Astrocyte of the spinal cord (primary cell): Measurements from ENCODE around the gene DCLK3.
A peak's percentile ranks its signal among the peaks of the same experiment; 100 is the strongest.

ENCODE experiments used
- DNase-seq: peaks from one replicate; pipeline ENCODE4 v3.0.0; 2011; ENCODE audit warnings: low read depth, low spot score
- H3K4me3 ChIP-seq: 2 replicates; pipeline ENCODE4 v1.5.1; 2011; ENCODE audit warnings: low read depth, mild to moderate bottlenecking, low read length, moderate library complexity
- in situ Hi-C: cut with HindIII; loops from 2 replicates; pipeline ENCODE4 v1.10.0; 2017; ENCODE audit warnings: low sequenced_read_pairs
- TF ChIP-seq, protein P1 (sequence below): IDR thresholded peaks from 2 replicates; pipeline ENCODE4 v1.5.1; 2012; ENCODE audit warnings: low read depth, mild to moderate bottlenecking, low read length, inconsistent platforms

The DCLK3 gene

DNA sequence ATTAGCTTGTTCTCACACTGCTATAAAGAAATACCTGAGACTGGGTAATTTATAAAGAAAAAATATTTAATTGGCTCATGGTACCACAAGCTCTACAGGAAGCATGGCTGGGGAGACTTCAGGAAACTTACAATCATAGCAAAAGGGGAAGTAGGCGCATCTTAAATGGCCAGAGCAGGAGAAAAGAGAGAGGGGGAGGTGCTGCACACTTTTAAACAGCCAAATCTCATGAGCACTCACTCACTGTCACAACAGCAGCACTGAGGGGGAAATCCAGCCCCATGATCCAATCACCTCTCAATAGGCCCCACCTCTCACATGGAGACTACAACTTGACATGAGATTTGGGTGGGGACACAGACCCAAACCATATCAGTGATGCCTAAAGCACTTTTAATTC lies 82.5 kb downstream of the DCLK3 start:
- no peak overlapping the region for H3K4me3 ChIP-seq
- TF ChIP-seq, protein P1, sequence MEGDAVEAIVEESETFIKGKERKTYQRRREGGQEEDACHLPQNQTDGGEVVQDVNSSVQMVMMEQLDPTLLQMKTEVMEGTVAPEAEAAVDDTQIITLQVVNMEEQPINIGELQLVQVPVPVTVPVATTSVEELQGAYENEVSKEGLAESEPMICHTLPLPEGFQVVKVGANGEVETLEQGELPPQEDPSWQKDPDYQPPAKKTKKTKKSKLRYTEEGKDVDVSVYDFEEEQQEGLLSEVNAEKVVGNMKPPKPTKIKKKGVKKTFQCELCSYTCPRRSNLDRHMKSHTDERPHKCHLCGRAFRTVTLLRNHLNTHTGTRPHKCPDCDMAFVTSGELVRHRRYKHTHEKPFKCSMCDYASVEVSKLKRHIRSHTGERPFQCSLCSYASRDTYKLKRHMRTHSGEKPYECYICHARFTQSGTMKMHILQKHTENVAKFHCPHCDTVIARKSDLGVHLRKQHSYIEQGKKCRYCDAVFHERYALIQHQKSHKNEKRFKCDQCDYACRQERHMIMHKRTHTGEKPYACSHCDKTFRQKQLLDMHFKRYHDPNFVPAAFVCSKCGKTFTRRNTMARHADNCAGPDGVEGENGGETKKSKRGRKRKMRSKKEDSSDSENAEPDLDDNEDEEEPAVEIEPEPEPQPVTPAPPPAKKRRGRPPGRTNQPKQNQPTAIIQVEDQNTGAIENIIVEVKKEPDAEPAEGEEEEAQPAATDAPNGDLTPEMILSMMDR = no peak
- no peak for DNase-seq
- in situ Hi-C loops = no loop called here

GRCh38 chr3:36680952-36681351 lies 83.4 kb downstream of the DCLK3 start:
- TF ChIP-seq, protein P1 = no peak
- in situ Hi-C loops = no loop called here

DNA sequence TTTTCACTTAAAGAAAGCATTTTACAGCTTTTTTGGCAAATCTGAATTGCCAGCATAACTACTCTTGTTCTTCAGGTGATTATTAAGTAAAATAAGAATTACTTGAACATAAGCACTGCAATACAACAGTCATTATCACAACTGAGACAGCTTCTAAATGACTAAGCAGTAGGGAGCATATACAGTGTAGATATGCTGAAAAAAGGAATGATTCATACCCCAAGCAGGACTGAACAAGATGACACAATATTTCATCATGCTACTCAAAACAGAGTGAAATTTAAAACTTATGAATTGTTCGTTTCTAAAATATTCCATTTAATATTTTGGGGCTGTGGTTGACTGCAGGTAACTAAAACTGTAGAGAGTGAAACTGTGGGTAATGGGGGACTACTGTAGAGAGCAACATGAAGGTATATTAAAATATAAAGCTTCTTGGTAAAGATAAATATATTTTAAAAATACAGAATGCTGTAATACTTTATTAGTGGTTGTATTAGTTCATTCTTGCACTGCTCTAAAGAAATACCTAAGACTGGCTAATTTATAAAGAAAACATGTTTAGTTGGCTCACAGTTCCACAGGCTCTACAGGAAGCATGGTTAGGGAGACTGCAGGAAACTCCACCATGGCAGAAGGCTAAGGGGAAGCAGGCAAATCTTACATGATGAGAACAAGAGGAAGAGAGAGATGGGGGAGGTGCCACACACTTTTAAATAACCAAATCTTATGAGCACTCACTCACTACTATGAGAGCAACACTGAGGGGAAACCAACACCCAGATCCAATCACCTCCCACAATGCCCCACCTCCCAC lies 84.8 kb downstream of the DCLK3 start:
- in situ Hi-C loops = no loop called here
- TF ChIP-seq, protein P1 = no peak

More at GRCh38 chr3:36680952-36681351, 83.4 kb downstream of the DCLK3 start:
- H3K4me3 ChIP-seq = no peak overlapping the region
- DNase-seq = no peak

DNA sequence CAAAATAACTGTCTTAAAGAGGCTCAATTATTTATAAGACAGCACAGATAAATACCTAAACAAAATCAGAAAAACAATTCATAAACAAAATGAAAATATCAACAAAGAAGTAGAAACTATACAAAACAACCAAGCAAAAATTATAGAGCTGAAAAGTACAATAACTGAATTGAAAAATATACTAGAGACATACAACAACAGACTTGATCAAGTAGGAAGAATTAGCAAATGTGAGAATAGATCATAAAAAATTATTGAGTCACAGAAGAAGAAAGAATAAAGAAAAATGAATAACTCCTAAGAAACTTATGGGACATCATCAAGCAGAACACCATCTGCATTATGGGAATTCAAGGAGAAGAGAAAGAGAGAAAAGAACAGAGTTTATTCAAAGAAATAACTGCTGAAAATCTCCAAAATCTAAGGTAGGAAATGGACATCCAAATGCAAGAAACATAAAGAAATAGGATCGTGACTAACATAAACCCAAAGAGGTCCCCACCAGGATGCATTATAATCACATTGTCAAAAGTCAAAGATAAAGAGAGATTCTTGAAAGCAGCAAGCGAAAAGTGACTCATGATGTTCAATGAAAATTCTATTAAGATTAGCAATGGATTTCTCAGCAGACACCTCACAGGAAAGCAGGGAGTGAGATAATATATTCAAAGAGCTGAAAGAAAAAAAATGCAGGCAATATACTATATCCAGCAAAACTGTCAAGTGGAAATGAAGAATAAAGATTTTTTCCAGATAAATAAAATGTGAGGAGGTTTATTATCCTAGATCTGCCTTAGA lies 85.9 kb downstream of the DCLK3 start:
- peak; percentile 62 for DNase-seq
- TF ChIP-seq, protein P1 = no peak
- in situ Hi-C loops = no loop called here
- H3K4me3 ChIP-seq = no peak overlapping the region

More for the DNA sequence above, 84.8 kb downstream of the DCLK3 start:
- DNase-seq = peak; percentile 87
- no peak overlapping the region for H3K4me3 ChIP-seq

DNA sequence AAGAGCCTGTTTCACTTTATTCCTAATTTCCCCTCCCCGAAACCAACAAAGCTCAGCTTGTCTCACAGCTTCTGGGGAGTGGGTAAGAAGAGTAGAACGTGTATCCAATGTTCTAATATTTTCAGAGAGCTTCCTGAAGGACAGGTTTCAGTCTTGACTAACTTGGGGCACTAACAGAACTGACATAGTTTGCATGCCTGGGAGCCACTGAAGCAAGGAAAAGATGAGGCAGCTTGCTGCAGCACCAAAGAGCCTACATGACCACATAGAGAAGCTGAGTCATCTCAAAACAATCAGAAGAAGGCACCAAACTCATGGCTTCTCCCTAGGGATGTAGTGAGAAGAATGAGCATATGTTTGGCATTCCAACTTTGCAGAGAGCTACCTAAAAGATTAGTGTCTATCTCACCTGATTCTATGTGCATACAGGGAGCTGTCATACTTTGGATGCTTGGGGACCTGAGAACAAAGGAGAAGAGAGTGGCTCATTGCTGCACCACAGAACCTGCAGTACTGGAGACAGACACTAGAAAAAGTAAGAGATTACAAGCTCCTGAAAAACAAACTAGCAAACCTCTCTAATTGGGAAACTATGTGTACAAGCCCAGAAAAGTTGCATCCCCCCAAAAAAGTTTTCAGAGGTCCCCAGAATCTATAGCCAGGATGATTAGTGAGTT lies 86.9 kb downstream of the DCLK3 start:
- TF ChIP-seq, protein P1 = peak; percentile 22
- H3K4me3 ChIP-seq = no peak overlapping the region
- DNase-seq = peak; percentile 92
- in situ Hi-C loops = no loop called here

DNA sequence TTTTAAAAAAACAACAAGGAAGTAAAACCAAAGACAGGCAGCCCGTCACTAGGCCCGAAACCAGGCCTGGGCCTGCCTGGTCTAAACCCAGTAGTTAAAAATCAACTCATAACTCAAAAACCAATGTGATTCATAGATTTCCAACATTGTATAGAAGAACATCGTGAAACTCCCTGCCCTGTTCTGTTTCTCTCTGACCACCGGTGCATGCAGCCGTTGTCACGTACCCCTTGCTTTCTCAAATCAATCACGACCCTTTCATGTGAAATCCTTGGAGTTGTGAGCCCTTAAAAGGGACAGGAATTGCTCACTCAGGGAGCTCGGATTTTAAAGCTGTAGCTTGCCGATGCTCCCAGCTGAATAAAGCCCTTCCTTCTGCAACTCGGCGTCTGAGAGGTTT lies 89.5 kb downstream of the DCLK3 start:
- in situ Hi-C loops = no loop called here

More for the DNA sequence above, 89.5 kb downstream of the DCLK3 start:
- no peak overlapping the region for H3K4me3 ChIP-seq
- TF ChIP-seq, protein P1 = no peak
- DNase-seq = no peak
